ENCODE data around the gene RTF1.
"Not testable (repeated sequence)": the region's sequence is repeated elsewhere in the genome, so short reads cannot be mapped to it uniquely, and the experiment has no call there.

Gene RTF1

DNA sequence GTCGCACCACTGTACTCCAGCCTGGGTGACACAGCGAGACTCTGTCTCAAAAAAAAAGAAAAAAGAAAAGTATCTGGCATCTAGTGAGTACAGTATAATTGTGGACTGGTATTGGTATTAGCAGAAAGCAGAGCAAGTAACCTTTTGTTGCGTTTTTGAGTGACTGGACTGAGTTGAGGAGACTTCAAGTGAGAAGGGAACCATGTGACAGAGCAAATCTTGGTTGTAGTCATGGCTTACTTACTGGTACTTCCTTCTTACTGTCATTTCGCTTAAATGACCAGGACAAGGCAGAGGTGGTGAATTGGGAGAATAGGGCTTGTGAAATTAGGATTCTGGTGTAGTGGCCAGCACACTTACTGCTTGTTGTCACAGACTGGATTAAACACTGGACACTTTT is 20.6 kb downstream of the RTF1 start:
- DNase-seq (ENCODE audit: low read depth in 2 of 2) = no peak

DNA sequence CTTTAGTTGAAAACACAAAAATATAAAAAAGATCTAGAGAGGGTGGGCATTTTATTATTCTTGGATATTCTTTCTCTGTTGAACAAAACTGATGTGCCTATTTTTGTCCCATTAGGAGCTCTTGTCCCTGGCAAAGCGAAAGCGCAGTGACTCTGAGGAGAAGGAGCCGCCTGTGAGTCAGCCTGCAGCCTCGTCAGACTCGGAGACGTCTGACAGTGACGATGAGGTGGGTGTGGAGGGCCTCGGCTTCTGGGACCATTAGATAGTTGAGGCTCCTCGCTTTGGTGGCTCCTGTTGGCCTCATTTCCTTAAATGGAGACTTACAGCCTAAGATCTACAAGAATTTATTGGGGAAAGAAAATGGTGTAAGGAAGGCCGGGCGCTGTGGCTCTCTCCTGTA is 21.3 kb downstream of the RTF1 start:
- no peak for DNase-seq (ENCODE audit: low read depth in 2 of 2)

DNA sequence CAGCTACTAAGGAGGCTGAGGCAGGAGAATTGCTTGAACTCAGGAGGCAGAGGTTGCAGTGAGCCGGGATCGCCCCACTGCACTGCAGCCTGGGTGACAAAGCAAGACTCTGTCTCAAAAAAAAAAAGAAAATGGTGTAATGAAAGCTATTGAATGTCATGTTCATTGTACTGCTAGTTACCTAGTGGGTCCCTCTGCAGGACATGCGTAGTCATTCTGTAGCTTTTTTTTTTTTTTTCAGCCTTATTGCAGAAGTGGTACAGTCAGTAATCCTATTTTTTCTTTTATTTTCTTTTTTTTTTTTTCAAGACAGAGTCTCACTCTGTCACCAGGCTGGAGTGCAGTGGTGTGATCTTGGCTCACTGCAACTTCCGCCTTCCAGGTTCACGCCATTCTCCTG is 21.9 kb downstream of the RTF1 start:
- not testable (repeated sequence) for DNase-seq (ENCODE audit: low read depth in 2 of 2)

- no peak for DNase-seq (ENCODE audit: low read depth in 2 of 2)
These were observed 26.4 kb downstream of the RTF1 start for GRCh38 chr15:41443275-41443674.

DNA sequence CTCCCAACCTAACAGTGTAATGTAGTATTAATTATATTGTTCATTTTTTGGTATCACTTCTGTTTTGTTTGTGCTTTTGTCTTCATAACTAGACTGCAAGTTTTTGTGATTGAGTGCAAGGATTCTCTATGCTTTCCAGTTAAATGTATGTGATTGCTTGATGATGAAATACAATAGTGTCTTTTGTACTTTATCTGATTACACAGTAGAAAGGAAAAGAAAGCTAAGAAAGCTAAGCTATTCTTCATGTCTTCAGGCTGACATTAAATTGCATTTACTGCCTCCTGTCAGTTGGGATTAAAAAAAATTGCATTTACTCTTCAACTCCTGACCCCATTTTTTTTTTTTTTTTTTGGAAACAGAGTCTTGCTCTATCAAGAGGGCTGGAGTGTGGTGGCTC is 28.5 kb downstream of the RTF1 start:
- no peak for DNase-seq (ENCODE audit: low read depth in 2 of 2)

GRCh38 chr15:41462084-41462795 is 45.3 kb downstream of the RTF1 start:
- DNase-seq (ENCODE audit: low read depth in 2 of 2) = no peak

DNA sequence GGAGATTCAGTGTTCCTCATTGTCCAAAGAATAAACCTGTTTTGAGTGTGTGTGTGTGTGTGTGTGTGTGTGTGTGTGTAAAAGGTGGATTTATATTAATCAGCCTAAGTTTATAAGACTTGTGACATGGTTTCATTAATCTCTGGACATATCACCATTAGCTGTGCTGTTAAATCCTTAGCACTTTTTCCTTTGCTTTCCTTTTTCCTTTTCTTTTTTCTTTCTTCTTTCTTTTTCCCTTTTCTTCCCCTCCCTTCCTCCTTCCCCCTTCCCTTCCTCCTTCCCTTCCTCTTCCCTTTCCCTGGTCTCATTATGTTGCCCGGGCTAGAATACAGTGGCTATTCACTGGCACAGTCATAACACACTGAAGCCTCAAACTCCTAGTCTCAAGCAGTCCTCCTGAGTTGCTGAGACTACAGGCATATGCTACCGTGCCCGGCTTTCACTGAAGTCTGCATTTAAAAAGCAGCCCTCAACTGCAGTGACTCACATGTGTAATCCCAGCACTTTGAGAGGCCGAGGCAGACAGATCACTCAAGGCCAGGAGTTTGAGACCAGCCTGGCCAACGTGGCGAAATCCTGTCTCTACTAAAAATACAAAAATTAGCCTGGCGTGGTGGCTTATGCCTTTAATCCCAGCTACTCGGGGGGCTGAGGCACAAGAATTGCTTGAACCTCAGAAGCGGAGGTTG is 48.1 kb downstream of the RTF1 start:
- no peak for DNase-seq (ENCODE audit: low read depth in 2 of 2)

DNA sequence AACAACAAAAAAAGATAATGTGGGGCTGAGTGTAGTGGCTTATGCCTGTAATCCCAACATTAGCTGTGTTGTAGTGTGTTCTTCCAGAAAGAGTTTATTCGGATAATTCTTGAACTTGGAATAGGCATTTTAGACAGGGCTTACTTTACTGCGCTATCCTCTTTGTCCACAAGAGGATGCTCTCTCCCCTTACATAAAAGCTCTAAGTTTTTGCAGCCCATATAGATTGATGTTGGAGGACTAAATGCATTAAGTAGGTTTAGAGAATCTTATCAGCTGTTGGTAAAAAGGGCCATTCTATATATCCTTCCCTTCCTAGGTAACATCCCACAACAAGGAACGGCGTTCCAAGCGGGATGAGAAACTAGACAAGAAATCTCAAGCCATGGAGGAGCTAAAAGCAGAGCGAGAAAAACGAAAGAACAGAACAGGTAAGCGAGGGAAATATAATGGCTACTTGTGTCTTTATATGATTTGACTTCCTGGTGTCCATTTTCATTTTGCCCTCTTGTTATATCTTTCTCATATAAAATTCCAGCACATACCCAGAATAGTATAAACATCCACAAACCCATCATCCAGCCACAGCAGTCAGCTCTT is 49.0 kb downstream of the RTF1 start:
- DNase-seq (ENCODE audit: low read depth in 2 of 2) = no peak

- DNase-seq (ENCODE audit: low read depth in 2 of 2) = no peak
These were observed 49.8 kb downstream of the RTF1 start for GRCh38 chr15:41466711-41467110.

DNA sequence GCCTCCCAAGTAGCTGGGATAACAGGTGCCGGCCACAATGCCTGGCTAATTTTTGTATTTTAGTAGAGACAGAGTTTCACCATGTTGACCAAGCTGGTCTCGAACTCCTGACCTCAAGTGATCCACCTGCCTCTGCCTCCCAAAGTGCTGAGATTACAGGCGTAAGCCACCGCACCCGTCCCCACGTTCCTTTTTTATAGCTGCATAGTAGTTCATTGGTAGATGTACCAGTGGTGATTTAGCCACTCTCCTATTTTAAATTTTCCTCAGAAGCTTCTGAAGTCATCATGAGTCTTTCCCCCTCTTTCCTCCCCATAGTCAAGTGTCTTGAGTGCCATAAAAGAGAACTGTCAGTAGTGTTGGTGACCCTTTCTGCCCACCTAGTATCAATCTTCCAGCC is 52.7 kb downstream of the RTF1 start:
- not testable (repeated sequence) for DNase-seq (ENCODE audit: low read depth in 2 of 2)

GRCh38 chr15:41473418-41473817 is 56.5 kb downstream of the RTF1 start:
- no peak for DNase-seq (ENCODE audit: low read depth in 2 of 2)

DNA sequence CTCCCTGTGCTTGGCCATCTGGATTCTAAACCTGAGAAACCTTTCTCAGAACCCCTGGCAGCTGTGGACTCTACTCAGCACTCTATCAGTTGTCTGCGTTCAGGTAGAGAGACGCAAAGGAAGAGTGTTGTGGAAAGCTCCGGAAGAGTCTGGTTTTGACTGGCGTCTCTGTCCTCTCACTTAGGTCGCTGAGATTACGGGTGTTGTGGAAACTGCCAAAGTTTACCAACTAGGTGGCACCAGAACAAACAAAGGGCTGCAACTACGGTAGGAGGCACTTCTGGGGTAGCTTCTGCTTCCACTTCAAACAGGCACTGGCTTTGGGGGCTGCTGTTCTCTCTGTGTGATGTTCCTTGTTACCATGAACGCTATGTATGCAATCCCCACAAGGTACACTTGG is 57.5 kb downstream of the RTF1 start:
- DNase-seq (ENCODE audit: low read depth in 2 of 2) = no peak

DNA sequence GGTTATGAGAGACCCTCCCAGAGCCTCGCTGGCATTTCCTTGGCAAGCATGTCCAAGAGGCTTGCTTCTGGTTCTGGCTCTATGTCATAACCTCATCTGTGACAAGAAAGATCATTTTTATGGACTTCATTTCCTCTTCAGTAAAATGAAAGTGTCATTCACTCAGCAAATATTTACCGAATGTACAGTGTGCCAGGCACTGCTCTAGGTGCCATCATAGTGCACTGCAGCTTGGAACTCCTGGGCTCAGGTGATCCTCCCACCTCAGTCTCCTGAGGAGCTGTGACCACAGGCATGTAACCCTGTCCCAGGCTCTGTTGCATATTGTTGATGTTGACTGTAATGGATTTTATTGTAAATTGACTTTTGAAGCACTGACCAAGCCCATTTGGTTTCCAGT is 58.0 kb downstream of the RTF1 start:
- DNase-seq (ENCODE audit: low read depth in 2 of 2) = no peak

DNA sequence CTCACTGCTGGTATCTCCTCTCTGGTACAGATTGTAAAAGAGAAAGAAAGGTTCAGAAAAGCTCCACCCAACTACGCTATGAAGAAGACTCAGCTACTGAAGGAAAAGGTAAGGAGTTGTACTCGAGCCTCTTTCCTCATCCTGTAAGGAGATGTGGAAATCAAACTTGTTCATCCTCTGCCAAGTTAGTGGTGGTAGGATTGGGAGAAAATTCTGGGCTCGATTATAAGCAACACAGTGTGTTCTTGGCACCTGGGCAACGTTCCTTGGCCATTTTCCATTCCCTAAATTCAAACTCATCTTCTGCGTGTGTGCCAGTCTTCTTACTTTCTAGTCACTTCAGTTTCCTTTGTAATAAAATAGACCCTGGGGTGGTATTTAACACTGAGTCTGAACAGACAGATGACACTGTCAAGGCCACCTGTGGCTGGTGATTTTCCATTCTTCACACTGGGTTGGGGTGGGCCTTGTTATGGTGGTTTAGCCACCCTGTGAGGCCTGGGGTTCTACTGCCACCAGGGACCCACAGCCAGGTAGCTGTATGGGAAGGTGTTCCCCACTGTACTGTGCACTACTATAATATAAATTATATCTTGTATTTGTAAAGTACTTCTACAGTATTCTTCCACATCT is 59.6 kb downstream of the RTF1 start:
- no peak for DNase-seq (ENCODE audit: low read depth in 2 of 2)

GRCh38 chr15:41480396-41481140 is 63.7 kb downstream of the RTF1 start:
- no peak for DNase-seq (ENCODE audit: low read depth in 2 of 2)

- DNase-seq (ENCODE audit: low read depth in 2 of 2) = no peak
These were observed 65.4 kb downstream of the RTF1 start for GRCh38 chr15:41482110-41482877.

DNA sequence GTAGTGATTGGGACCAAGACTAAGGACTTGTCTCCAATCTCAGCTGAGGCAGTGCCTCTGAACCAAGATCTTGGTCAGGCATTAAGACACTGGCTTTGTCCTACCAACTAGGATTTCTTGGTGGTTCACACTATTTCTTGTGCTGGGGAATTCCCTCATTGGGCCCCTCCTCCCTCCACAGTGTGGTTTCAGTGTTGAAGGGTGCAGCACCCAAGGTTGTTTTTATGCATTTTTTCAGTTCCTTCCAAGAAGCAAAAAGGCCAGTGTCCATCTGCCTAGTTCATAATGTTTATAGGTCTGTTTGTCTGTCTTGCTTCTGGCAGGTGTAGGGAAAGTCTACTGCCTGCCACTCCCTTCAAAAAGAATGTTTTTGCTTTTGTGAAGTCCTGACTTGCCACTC is 66.2 kb downstream of the RTF1 start:
- DNase-seq (ENCODE audit: low read depth in 2 of 2) = no peak

DNA sequence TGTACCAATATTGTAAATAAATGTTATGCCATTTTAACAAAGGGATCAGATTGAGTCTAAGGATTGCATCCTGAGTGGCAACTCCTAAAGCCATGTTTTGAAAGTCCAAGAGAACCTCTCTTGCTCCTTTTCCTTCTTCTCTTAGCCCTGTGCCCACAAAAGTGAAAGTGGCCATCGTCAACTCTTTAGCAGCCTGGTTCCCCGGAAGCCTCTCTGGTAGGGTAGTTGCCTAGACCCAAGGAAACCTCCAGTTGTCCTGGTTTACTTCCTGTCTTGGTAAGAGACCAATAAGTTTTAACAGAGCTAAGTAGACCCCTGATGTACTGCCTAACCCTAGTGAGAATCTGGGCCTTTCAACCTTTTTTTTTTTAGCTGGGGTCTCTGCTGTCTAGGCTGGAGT is 66.6 kb downstream of the RTF1 start:
- no peak for DNase-seq (ENCODE audit: low read depth in 2 of 2)

DNA sequence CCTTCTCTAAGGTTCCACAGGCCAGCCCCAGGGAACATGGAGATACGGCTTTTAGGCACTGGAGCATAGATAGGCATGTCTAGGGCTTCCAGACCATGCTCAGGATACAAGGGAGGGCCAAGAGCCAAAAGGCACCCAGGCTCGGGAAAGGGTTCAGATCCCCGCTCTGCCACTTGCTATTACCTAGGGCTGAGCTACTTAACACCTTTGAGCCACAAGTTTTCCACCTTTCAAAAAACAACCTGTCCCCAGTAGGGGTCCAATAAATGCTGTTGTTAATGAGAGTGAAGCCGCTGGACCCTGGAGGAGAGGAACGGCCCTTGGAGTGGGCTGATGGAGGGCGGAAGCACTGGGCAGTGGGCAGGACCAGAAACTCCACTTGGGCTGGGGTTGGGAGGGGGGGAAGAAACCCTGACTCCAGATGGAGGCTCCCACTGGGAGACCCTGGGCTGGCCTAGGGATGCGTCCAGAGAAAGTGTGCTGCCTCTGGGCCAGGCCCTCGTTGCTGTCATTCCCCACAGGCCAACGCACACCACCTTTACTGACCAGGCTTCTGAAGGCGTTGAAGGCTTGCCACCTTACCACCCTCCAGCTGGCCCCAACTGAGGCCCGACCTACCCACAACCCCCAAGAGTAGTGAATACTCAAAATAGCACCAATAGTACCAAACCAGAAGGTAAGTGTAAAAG is 68.2 kb downstream of the RTF1 start:
- no peak for DNase-seq (ENCODE audit: low read depth in 2 of 2)

- no peak for DNase-seq (ENCODE audit: low read depth in 2 of 2)
These were observed 69.4 kb downstream of the RTF1 start for GRCh38 chr15:41486286-41486685.

- no peak for DNase-seq (ENCODE audit: low read depth in 2 of 2)
These were observed 70.5 kb downstream of the RTF1 start for GRCh38 chr15:41487381-41487780.

Data from stimulated activated CD8-positive, alpha-beta memory T cell treated with anti-CD3 and anti-CD28 coated beads, Interleukin-7, amount 100 ng/mL, for 1 hour (primary cell).